Nephron progenitor cell (in vitro differentiated cells): ENCODE results near the gene KCND2.

Experiments used
- DNase-seq: peaks from one replicate; pipeline ENCODE4 v3.0.0; 2021
- H3K27ac Mint-ChIP-seq: 2 replicates; pipeline ENCODE4 v1.8.0; 2021; ENCODE audit warnings: mild to moderate bottlenecking, moderate library complexity, mixed read lengths
- H3K27me3 Mint-ChIP-seq: 2 replicates; pipeline ENCODE4 v1.8.0; 2021; ENCODE audit warnings: mild to moderate bottlenecking, low read depth, mixed read lengths; ENCODE audit not compliant: poor library complexity
- H3K36me3 Mint-ChIP-seq: 2 replicates; pipeline ENCODE4 v1.8.0; 2021; ENCODE audit warnings: low read depth, mixed read lengths
- H3K4me1 Mint-ChIP-seq: 2 replicates; pipeline ENCODE4 v1.8.0; 2021; ENCODE audit warnings: mixed read lengths
- H3K4me3 Mint-ChIP-seq: 2 replicates; pipeline ENCODE4 v1.8.0; 2021; ENCODE audit warnings: mild to moderate bottlenecking, moderate library complexity, mixed read lengths
- H3K9me3 Mint-ChIP-seq: 2 replicates; pipeline ENCODE4 v1.8.0; 2021; ENCODE audit warnings: mild to moderate bottlenecking, moderate library complexity, mixed read lengths
- CTCF ChIP-seq: fragments of 200-600 bp; sonication (generic); IDR thresholded peaks from 2 replicates; pipeline ENCODE4 v1.5.0; 2021; ENCODE audit warnings: antibody characterized with exemption

KCND2 gene

GRCh38 chr7:120404042-120404441 is 131.1 kb downstream of the KCND2 start:
- no peak for TF ChIP-seq CTCF
- Mint-ChIP-seq H3K27me3 (no peaks in the 10 kb centered on the region), H3K27ac (no peak overlapping the region), H3K4me3 (no peak overlapping the region), H3K4me1 (no peaks in the 10 kb centered on the region), H3K9me3 (no peaks in the 10 kb centered on the region), H3K36me3 (no peaks in the 10 kb centered on the region)
- DNase-seq = no peak

- Mint-ChIP-seq H3K27ac (no peak overlapping the region), H3K27me3 (no peaks in the 10 kb centered on the region), H3K36me3 (no peaks in the 10 kb centered on the region), H3K9me3 (no peaks in the 10 kb centered on the region), H3K4me1 (no peaks in the 10 kb centered on the region), H3K4me3 (no peak overlapping the region)
- no peak for TF ChIP-seq CTCF
- no peak for DNase-seq
Measured at GRCh38 chr7:120405652-120406051, 132.7 kb downstream of the KCND2 start.

- no peaks in the 10 kb centered on the region for H3K9me3 Mint-ChIP-seq
- TF ChIP-seq CTCF = no peak
- no peaks in the 10 kb centered on the region for H3K36me3 Mint-ChIP-seq
- DNase-seq = no peak
- no peak overlapping the region for H3K4me3 Mint-ChIP-seq
- H3K4me1 Mint-ChIP-seq = no peaks in the 10 kb centered on the region
- no peaks in the 10 kb centered on the region for H3K27me3 Mint-ChIP-seq
- H3K27ac Mint-ChIP-seq = no peak overlapping the region
Measured at GRCh38 chr7:120407010-120407409, 134.0 kb downstream of the KCND2 start.

GRCh38 chr7:120412139-120413050 is 139.4 kb downstream of the KCND2 start:
- Mint-ChIP-seq H3K4me3 (no peak overlapping the region), H3K27me3 (no peaks in the 10 kb centered on the region), H3K36me3 (no peaks in the 10 kb centered on the region), H3K9me3 (no peaks in the 10 kb centered on the region), H3K4me1 (no peaks in the 10 kb centered on the region), H3K27ac (no peak overlapping the region)
- no peak for TF ChIP-seq CTCF
- no peak for DNase-seq

- H3K27me3 Mint-ChIP-seq = no peaks in the 10 kb centered on the region
- H3K27ac Mint-ChIP-seq = no peak overlapping the region
- no peaks in the 10 kb centered on the region for H3K4me1 Mint-ChIP-seq
- H3K36me3 Mint-ChIP-seq = no peaks in the 10 kb centered on the region
- H3K9me3 Mint-ChIP-seq = no peaks in the 10 kb centered on the region
- no peak for TF ChIP-seq CTCF
- DNase-seq = no peak
- H3K4me3 Mint-ChIP-seq = no peak overlapping the region
Measured at GRCh38 chr7:120413164-120413563, 140.2 kb downstream of the KCND2 start.
